ENCODE results near the gene CNTF. TPM values are rescaled to one million over a fixed set of nuclear protein-coding genes. Genes with fewer than 3 reads are reported as not detected.

Gene CNTF
- total RNA-seq, 1 donor from 2014 or later: 1.6 TPM

GRCh38 chr11:58656348-58656747, 33.9 kb downstream of the CNTF start:
- H3K9me3 Mint-ChIP-seq (ENCODE audit: unreplicated experiment): no peaks in the 10 kb centered on the region
- DNase-seq (ENCODE audit: low spot score): no peak
- H3K4me1 Mint-ChIP-seq (ENCODE audit: unreplicated experiment): no peaks in the 10 kb centered on the region
- H3K27ac Mint-ChIP-seq (ENCODE audit: unreplicated experiment): no peak overlapping the region
- no peak for TF ChIP-seq CTCF (IDR thresholded peaks at IDR 0.05; ENCODE audit: unreplicated experiment)
- H3K36me3 Mint-ChIP-seq (ENCODE audit: low read depth, unreplicated experiment): no peaks in the 10 kb centered on the region
- H3K4me3 Mint-ChIP-seq (ENCODE audit: unreplicated experiment): no peak overlapping the region
- no peaks in the 10 kb centered on the region for H3K27me3 Mint-ChIP-seq (ENCODE audit: unreplicated experiment)

- no peak overlapping the region for H3K4me3 Mint-ChIP-seq (ENCODE audit: unreplicated experiment)
- H3K9me3 Mint-ChIP-seq (ENCODE audit: unreplicated experiment): no peaks in the 10 kb centered on the region
- no peaks in the 10 kb centered on the region for H3K4me1 Mint-ChIP-seq (ENCODE audit: unreplicated experiment)
- H3K36me3 Mint-ChIP-seq (ENCODE audit: low read depth, unreplicated experiment): no peaks in the 10 kb centered on the region
- H3K27me3 Mint-ChIP-seq (ENCODE audit: unreplicated experiment): no peaks in the 10 kb centered on the region
- no peak for DNase-seq (ENCODE audit: low spot score)
- TF ChIP-seq CTCF (IDR thresholded peaks at IDR 0.05; ENCODE audit: unreplicated experiment): no peak
- no peak overlapping the region for H3K27ac Mint-ChIP-seq (ENCODE audit: unreplicated experiment)
These were observed 36.2 kb downstream of the CNTF start for GRCh38 chr11:58658623-58659022.

GRCh38 chr11:58659404-58659803, 36.9 kb downstream of the CNTF start:
- H3K9me3 Mint-ChIP-seq (ENCODE audit: unreplicated experiment): no peaks in the 10 kb centered on the region
- no peak for DNase-seq (ENCODE audit: low spot score)
- H3K27ac Mint-ChIP-seq (ENCODE audit: unreplicated experiment): no peak overlapping the region
- no peaks in the 10 kb centered on the region for H3K36me3 Mint-ChIP-seq (ENCODE audit: low read depth, unreplicated experiment)
- no peak overlapping the region for H3K4me3 Mint-ChIP-seq (ENCODE audit: unreplicated experiment)
- TF ChIP-seq CTCF (IDR thresholded peaks at IDR 0.05; ENCODE audit: unreplicated experiment): no peak
- no peaks in the 10 kb centered on the region for H3K27me3 Mint-ChIP-seq (ENCODE audit: unreplicated experiment)
- H3K4me1 Mint-ChIP-seq (ENCODE audit: unreplicated experiment): no peaks in the 10 kb centered on the region

- no peaks in the 10 kb centered on the region for H3K9me3 Mint-ChIP-seq (ENCODE audit: unreplicated experiment)
These were observed 37.6 kb downstream of the CNTF start for GRCh38 chr11:58659910-58660570.

More at GRCh38 chr11:58659910-58660570, 37.6 kb downstream of the CNTF start:
- Mint-ChIP-seq H3K4me3 (ENCODE audit: unreplicated experiment) (no peak overlapping the region), H3K27me3 (ENCODE audit: unreplicated experiment) (no peaks in the 10 kb centered on the region), H3K4me1 (ENCODE audit: unreplicated experiment) (no peaks in the 10 kb centered on the region), H3K27ac (ENCODE audit: unreplicated experiment) (no peak overlapping the region), H3K36me3 (ENCODE audit: low read depth, unreplicated experiment) (no peaks in the 10 kb centered on the region)
- DNase-seq (ENCODE audit: low spot score): no peak
- no peak for TF ChIP-seq CTCF (IDR thresholded peaks at IDR 0.05; ENCODE audit: unreplicated experiment)
